HG02678 (cell line): ENCODE data around the gene CCR6.

ENCODE experiments used
- ATAC-seq: cut with Tn5 transposase; IDR thresholded peaks from one replicate; pipeline ENCODE4 v1.9.1; 2021; ENCODE audit warnings: mild to moderate bottlenecking, moderate library complexity; ENCODE audit not compliant: unreplicated experiment

CCR6 gene

DNA sequence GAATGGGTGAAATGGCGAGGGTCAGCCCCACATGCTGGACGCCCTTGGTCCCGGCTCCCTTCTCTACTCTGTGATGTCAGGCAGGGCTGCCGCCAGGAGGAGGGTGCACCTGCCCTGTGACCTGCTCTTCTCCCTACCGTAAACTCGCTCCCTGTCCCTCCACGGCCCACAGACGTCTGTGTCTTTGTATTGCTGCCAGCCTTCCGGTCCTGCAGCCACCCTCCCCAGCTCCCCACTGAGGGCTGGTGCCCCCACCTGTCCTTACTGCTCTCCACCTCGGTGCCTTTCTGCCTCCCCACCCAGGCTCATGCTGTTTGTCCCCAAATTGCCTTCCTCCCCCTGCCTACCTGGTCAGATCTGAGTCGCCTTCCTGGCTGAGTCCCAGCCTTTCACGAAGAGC lies 4.1 kb upstream of the CCR6 start:
- no peak for ATAC-seq

DNA sequence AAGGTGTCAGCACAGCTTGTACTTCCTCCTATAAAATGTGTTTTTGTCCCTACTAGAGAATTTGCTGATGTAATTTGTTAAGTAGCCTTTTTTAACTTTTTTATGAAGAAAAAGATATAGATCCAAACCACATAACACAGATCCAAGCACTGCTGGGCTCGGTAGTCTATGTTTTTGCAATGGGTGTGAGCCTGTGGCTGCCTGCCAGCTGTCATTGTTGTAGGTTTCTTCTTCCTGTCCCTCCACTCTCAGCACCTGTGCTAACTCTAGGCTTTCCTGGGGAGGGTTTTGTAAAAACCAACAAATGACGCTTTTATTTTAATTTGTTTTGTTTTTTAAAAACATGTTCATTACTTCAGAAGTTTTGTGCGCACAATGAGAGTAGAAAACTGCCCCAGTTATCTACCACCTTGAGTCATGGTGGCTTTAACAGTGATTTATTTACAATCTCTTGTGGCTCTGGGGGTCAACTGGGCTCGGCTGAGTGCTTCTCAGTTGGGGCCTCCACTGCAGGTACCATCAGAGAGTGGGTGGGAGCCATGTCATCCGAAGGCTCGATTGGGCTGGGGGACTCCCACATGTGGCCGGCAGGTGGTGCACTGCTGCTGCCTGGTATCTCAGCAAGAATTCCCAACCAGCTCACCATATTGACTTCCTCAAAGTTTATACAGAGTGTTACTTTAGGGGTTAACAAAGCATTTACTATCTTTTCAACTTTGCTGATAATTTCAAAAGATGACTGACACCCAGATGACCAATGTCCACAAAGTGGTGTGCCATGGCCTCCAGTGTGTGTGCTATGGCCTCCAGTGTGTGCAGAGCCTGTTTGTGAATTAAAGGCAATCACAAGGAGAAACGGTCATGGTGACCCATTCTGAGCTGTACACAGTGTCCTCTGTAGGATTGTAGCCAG lies 3.0 kb upstream of the CCR6 start:
- ATAC-seq: no peak

DNA sequence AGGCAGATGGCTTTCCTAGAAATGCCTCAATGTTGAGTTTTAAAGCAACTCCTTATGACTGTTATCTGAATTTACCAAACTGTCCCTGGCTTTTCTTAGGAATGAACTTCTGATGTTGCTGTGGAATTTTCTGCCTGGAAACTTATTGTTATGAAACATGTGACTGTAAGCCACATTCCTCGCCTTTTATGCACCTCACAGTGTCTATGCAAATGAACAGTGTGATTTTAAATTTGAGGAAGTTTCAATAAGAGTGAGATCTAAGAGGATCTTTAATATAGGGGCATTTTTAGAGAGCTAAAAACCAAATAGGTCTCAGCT lies 2.4 kb upstream of the CCR6 start:
- no peak for ATAC-seq

DNA sequence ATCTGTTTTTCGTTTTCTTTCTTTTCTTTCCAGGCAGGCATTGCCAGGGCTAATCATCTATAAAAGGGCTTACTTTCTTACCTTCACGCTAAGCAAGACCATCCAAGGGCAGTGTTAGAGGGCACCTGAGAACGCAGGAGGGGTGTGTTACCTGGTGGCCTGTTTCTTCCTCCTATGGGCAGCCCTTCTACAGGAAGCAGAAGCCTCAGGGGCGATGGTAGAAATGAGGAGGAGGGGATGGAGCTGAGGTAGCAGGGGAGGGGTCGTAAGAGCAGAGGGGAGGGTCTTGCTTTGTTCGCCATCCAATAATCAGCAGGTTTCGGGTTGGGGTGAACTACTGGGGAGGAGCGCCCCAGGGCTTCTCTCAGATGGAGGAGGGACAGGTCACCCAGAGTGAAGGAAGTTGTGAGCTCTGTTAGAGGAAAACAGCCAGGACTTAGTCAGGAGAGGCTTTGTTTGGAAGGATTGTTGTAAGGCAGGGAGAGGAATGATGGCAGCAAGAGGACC lies 1.5 kb upstream of the CCR6 start:
- ATAC-seq: no peak

DNA sequence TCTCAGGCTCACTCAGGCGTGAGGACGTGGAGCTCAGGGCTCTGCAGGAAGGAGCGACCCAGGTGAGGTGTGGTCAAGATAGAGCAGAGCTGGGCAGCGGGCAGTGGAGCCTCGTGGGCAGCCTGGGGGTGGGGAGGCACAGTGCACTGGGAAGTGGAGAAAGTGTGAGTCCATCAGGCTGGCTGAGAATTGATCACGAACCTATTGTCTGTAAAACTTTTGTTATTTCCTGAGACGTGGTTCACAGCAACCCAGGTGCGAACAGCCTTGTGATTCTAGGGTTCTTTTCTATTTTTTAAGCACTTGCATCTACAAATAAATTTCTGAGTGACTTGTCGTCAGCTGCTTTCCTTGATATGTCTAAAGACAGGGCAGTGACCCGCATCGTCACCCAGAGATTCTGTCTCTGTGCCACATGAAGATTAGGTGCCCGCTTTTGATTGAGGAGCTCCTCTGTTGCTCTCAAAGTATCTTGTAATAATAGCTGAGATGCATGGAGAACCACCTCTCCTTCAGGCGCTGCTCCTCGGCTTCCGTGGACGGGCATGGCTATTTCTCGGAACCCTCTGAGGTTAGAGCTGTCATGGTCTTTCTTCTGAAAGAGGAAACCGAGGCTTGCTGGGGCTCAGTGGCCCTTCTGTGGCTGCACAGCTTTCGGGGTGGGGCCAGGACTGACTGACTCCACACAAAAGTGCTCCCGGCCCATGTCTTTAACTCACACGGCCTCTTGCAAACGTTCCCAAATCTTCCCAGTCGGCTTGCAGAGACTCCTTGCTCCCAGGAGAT lies 662 bp upstream of the CCR6 start:
- peak; percentile 37 for ATAC-seq

DNA sequence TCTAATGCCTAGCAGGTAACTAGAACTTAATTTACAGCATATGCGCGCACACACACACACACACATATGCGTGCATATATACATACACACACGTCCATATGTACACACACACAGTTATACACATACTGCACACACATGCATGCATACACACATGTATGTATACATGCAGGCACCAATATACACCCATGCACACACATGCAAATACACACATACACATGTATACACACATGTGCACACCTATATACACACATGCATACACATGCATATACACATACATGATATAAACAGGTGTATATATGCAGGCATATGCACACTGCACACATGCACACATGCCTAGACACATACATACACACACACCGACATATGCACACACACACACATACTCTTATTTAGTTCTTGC lies 1.9 kb downstream of the CCR6 start:
- no peak for ATAC-seq

DNA sequence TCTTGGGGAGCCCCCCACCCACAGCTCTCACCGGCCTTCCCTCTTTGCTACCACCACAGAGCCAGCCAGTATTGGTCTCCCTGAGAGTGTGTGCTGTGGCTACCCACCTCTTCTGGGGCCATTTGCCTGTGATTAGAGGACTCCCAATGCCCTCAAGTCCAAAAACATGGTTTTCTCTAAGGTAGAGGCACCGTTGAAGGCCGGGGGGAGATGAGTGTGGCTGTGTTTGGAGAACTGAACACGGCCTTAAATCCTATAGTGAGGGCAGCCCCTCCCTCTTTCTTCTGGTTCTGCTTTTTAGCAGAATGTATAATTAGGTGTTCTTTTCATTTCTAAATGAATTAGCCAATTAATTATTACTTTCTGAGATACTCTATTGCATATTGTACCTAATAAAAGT lies 2.5 kb downstream of the CCR6 start:
- no peak for ATAC-seq

DNA sequence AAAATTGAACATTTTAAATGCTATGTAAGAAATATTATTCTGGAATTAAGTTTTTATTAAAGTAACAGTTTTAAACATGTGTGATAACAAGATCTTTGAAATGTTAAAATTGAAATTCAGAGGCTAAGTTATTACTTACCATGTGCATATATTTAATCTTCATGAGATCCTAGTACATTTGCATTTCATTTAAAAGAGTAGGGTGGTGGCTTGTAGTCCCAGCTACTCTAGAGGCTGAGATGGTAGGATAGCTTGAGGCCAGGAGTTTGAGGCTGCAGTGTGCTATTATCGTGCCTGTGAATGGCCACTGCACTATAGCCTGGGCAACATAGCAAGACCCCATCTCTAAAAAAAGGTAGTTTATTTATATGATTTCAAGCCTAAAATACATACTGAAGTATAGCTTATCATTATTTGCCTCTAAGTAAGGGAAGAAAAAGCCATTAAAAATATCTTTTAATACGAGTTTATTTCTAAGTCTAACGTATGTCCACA lies 3.0 kb downstream of the CCR6 start:
- ATAC-seq: no peak

DNA sequence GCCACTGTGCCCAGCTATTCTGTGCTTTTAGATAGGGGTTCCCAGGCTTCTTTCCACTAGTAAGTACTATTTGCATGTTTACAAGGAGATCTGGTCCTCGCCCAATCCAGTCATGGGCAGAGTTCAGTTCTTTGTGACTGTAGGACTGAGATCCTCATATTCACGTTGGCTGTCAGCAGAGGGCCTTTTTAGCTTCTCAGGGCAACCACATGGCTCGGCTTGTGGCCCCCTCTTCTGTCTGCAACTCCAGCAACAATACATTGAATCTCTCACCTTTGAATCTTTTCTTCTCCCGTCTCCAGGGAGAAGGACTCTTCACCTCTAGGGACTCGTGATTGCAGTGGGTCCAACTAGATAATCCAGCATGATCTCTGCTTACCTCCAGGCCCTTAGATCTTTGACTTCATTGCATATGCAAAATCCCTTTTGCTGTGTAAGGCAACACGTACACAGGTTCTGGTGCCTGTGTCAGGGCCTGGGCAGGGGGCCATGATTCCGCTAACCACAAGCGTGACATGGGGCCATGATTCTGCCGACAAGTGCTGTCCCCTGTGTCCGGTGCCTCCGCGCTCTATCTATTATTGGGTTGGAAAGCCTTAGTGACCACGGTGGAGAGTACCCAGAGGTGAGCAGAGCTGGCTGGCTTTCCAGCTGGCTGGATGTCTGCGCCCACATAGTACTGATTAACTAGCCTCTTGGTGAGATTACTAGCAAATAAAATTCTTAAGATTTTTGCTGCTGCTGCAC lies 5.1 kb downstream of the CCR6 start:
- ATAC-seq: peak; percentile 55

DNA sequence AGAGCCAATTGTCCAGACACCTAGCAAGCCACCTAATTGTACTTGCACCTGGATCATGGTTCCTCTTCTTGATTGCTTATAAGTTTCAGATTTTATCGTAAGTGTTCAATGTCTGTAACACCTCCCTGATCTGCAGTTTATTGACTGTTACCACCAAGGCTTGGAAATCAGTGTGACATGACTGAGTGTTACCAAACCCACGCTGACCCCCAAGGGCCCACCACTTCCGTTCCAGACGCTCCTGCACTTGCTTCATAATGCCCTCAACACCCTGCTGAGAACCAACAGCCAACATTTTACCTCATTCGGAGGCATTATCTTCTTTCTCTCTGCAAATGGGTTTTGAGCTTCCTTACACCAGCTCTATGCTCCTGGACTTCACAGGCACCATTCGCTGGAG lies 6.3 kb downstream of the CCR6 start:
- ATAC-seq: no peak

DNA sequence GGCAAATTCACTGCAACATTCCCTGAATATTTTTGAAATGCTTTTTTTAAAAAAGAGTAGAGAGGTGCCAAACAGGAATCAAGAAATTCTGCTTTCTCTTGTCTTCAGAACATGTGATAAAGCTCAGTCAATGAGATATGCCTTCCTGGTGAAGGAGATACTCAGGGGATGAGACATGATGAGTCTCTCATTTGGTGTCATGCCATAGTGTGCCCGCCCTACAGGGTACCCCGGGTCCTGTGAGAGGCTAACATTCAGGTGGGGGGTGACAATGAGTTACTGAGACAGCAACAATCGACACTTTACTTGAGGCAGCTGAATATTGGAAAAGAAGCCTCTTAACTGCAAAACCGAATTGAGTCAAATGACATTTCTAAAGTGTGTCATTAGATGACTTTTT lies 6.7 kb downstream of the CCR6 start:
- no peak for ATAC-seq

DNA sequence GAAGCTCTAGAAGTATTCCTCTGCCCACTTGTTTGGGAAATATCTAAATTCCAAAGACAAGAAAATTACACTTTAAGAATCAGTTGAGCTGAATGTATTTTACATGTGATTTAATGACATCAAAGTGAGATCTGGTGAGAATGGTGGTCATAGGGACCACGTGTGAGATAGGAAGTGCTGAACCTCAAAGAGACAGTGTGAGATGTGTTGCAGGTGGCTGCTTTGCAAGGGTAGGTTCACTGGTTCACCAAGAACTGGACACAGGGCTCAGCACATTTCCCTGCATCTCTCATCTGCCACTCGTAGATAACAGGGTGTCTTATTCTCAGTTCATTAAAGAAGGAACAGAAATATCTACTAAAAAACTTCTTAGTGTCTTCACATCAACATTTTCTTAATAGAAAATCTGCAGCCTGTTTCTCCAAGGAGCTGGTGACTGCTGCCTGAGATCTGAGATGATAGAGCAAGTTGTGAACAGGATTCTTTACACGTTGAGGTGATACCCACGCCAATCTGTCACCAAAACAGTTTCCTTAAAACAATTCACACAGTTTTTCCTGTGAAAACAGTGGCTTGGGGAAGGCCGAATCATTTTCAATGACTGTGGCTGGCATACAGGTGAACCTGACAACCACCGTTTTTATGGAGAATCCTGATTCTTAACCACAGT lies 7.2 kb downstream of the CCR6 start:
- ATAC-seq: peak; percentile 65

DNA sequence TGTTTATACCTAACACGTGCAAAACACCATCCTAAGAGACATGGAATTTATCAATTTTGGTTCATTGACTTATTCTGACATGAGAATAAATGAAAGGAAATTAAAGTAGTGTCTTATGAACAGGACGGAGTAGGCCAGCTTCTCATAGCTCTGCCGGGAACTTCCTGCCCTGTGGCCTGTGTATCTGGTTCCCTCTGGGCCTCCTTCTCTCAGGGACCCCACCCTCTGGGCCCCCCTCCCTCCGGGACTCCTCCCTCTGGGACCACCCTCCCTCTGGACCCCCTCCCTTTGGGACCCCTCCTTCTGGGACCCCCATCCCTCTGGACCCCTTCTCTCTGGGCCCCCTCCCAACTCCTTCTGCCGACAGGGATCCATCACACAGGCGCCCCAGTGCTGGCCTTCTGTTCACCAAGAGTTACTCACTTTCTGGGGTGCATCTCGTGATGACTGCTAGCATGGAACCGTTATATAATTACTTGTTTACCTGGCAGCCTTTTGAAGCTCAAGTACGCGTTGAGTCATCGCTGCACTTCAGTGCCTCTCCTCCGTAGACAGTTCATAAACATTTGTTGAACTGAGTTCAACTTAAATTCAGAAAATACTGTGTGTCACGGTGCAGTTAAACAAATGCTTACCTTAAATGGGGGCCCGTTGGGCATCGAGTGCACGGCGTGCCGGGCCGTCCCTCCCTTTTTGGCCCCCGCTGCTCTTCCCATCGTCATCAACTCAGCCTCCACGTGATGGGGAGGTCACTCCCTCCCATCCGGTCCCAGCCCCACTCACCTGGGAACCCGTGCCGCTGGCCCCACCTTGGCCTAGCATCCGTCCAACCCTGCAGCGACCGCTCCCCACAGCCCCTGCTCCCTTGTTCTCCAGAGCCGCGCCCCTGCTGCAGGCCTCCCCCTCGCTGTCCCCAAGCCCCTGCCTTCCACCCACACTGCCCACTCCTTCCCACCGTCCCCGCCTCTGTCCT lies 8.1 kb downstream of the CCR6 start:
- no peak for ATAC-seq

DNA sequence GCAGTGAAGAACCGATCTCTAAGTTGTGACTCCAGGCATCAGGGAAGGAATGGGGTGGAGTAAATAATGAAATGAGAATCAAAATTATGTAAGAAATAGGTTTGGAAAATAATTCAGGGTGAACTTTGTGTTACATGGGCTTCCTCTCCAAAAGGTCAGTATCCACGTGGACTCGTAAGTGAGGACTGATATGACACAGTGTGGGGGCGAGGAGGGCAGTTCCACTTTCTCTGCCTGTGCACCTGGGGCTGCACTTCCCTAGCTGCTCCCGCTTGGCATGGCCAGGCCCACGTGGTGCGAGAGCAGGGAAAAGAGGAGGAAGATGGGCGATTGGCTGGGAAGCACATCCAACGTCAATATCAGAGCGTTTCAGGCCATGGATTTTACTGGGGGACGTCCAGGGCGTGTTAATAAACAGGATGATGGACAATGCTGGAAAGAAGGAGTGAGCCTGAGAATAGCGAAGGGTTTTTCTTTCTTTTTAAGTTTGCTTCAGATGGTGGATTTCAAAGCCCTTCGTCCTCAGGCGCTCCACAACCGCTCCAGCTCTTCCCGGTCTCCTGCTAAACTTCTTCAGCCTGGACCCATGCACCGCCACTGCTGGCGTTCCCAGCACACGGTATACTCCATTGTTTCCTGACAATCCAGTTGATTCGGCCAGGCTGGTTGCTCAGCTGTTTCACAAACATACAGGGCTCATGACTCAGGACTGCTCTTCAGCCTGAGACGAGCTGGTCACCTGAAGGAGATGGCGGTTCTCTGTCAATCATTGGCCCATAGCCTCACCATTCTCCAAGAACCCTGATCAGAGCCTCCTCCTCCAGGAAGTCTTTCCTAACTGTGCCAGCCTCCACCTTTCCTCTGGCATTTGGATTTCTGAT lies 11.8 kb downstream of the CCR6 start:
- no peak for ATAC-seq

DNA sequence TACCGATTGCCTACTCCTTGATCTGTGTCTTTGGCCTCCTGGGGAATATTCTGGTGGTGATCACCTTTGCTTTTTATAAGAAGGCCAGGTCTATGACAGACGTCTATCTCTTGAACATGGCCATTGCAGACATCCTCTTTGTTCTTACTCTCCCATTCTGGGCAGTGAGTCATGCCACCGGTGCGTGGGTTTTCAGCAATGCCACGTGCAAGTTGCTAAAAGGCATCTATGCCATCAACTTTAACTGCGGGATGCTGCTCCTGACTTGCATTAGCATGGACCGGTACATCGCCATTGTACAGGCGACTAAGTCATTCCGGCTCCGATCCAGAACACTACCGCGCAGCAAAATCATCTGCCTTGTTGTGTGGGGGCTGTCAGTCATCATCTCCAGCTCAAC lies 13.5 kb downstream of the CCR6 start:
- no peak for ATAC-seq

DNA sequence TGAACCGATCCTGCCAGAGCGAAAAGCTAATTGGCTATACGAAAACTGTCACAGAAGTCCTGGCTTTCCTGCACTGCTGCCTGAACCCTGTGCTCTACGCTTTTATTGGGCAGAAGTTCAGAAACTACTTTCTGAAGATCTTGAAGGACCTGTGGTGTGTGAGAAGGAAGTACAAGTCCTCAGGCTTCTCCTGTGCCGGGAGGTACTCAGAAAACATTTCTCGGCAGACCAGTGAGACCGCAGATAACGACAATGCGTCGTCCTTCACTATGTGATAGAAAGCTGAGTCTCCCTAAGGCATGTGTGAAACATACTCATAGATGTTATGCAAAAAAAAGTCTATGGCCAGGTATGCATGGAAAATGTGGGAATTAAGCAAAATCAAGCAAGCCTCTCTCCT lies 14.2 kb downstream of the CCR6 start:
- ATAC-seq: no peak

DNA sequence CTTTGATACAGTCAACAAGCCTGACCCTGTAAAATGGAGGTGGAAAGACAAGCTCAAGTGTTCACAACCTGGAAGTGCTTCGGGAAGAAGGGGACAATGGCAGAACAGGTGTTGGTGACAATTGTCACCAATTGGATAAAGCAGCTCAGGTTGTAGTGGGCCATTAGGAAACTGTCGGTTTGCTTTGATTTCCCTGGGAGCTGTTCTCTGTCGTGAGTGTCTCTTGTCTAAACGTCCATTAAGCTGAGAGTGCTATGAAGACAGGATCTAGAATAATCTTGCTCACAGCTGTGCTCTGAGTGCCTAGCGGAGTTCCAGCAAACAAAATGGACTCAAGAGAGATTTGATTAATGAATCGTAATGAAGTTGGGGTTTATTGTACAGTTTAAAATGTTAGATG lies 15.0 kb downstream of the CCR6 start:
- no peak for ATAC-seq

DNA sequence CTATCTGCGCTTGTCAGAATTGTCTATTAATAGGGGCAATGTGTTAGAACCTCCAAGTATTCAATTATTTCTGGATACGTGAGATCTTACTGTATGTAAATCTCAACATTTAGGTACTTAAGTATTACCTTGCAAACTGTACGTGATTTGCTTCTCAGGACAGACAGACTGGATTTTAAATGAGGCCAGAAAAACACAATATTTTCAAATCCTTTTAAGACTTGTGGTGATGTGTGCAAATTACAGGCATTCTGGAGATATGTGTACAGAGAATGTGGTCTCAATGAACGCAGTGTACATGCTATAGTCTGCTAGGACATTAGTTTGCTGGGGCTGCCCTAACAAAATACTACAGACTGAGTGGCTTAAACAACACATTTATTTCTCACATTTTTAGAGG lies 16.9 kb downstream of the CCR6 start:
- no peak for ATAC-seq
